Activated CD4-positive, CD25-positive, alpha-beta regulatory T cell (primary cell): Measurements from ENCODE around the gene GLIPR1.
A peak's percentile ranks its signal among the peaks of the same experiment; 100 is the strongest.
"Not testable (repeated sequence)": the region's sequence is repeated elsewhere in the genome, so short reads cannot be mapped to it uniquely, and the experiment has no call there.

Source experiments
- DNase-seq, 4 experiments: peaks; one replicate each; lab custom pipeline; 2025; lab: John Stamatoyannopoulos, UW

The GLIPR1 gene

GRCh38 chr12:75511116-75512048 is 30.8 kb downstream of the GLIPR1 start, which contains the start of gene KRR1:
KRR1 (minus strand) TSS chr12:75511609; CDS start chr12:75511597, 12 bp downstream.
- DNase-seq = peak; percentile 58 to 77 (median 72)

GRCh38 chr12:75521224-75521623 is 40.7 kb downstream of the GLIPR1 start:
- DNase-seq = not testable (repeated sequence)

GRCh38 chr12:75522124-75522523 is 41.6 kb downstream of the GLIPR1 start:
- not testable (repeated sequence) for DNase-seq

- DNase-seq = no peak
These were observed 44.7 kb downstream of the GLIPR1 start for GRCh38 chr12:75525263-75525662.

- DNase-seq = no peak
These were observed 46.3 kb downstream of the GLIPR1 start for GRCh38 chr12:75526655-75527511.

GRCh38 chr12:75528272-75528671 is 47.7 kb downstream of the GLIPR1 start:
- no peak for DNase-seq

DNA sequence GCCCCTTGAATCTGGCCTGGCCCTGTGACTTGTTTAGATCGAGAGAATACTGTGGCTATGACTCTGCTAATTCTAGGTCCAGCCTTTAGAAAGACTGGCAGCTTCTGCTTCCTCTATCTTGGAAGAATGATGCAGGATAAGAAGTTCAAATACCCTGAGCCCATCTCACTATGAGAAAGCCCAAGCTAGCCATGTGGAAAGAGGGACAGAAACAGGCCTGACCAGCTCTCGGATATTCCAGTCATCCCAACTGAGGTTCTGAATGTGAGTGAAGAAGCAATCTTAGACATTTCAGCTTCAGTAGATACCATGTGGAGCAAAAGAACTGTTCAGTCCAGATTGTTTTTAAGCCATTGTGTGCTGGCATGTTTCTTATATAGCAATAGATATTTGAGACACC is 48.1 kb downstream of the GLIPR1 start:
- no peak for DNase-seq

DNA sequence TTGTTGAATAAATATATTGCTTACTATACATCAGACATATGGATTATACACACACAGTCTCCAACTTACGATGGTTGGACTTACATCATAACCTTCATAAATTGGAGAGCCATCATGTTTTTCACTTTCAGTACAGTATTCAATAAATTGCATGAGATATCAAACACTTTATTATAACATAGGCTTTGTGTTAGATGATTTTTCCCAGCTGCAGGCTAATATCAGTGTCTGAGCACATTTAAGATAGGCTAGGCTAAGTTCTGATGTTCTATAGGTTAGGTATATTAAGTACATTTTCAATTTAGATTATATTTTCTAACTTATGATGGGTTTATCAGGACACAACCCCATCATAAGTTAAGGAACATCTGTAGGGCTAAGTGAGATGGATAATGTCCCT is 48.8 kb downstream of the GLIPR1 start:
- DNase-seq = no peak

DNA sequence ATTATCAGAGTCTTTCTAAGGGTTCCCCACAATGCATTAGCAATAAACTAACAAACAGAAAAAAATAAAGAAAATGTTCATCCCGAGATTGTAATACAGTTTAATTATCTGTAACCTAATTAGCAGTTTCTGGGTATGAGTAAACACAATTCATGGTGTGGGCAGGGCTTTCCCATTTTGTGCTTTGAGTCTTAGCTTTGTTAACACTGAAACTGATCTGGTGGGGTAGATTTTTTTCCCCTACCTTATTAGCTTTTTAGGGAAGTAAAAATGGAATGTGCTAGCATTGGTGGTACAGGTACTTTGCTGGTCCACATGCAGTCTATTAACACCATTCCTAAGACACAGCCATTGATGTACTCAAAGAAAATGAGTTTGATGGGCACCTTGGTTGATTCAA is 49.3 kb downstream of the GLIPR1 start:
- DNase-seq = no peak

DNA sequence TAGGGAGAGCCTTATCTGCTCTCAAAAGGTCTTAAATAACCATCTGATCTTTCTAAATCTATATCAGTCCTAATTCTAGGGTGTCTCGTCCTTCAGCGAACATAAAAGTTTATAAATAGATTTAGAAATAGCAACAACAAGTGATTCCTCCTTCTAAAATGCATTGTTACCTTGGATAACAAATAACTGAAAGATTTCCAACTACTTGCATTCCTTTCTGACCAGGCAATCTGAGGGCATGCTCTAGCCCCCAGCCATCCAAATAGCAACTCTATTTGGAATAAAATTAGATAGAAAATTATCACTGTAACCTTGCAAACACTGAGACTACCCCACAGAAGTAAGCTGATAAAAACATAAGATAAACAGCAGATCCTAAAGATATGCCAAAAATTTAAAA is 52.7 kb downstream of the GLIPR1 start:
- no peak for DNase-seq

DNA sequence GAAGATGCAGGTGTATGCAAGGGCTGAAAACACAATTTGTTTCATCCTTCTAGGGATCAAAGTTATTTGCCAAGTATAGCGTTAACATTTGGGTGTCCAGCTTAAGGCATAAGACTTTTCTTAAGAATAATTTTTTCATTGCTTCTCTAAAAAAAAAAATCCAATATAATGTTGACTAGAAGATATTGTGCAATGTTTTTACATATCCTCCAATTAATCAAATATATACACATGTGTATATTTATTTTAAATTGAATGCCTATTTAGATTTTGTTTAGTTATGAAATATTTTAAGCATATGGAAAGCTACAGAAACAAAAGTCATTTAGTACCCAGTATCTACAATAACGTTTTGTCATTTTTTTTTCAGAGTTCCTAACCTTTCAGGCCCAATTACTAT is 59.3 kb downstream of the GLIPR1 start:
- DNase-seq = no peak

DNA sequence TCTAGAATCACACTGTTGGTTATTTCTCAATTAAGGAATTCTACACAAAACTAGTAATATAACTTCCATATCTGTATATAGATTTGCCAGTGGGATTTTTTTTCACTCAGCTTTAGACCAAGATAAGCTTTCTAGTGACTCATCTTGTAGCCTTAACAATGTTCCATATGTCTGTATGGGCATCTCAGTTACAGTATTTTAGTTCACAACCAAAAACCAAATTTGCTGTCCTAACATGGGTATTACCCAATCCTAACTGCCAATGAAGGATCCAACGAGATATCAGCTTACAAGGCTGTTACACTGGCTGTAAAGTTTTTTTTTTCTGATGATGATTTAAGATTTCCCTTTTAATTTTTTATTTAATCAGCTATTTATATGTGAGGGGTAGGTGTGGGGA is 62.4 kb downstream of the GLIPR1 start:
- DNase-seq = no peak

- DNase-seq = no peak
These were observed 63.0 kb downstream of the GLIPR1 start for GRCh38 chr12:75543529-75543928.

DNA sequence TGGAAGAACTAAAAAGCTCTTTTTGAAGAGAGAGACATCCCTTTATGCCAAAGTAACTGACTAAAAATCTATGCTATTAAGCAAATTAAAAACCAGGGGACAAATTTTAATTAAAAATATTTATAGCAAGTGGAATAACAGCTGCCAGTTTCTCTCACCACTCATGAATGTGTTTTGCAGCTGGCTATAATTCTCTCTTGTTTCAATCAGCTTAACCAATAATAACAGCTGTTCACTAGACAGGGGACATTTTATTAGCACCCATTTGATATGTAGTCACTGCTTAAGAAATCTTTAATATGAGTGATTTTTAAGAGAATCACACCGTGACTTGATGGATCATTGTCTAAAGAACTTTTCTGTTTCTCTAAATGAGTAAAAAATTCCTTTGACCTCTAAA is 65.1 kb downstream of the GLIPR1 start:
- DNase-seq = no peak

- DNase-seq = no peak
These were observed 68.3 kb downstream of the GLIPR1 start for GRCh38 chr12:75548879-75549278.

GRCh38 chr12:75549989-75550388 is 69.4 kb downstream of the GLIPR1 start:
- no peak for DNase-seq

- no peak for DNase-seq
These were observed 70.1 kb downstream of the GLIPR1 start for GRCh38 chr12:75550401-75551240.

DNA sequence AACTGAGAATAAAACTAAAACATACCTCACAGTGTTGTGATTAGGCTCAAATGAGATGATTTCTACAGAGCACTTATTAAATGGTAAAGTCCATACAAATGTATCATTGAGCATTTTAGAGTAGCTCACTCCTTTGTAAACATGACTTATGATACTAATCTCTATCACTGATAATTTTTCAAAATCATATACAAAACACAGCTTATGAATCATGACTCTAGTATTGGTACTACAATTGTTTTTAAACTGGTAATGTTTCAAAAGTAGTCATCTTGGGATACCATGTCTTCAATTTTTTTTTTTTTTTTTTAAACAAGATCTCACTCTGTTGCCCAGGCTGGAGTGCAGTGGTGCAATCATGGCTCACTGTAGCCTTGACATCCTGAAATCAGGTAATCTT is 70.9 kb downstream of the GLIPR1 start:
- DNase-seq = no peak

GRCh38 chr12:75553398-75553797 is 72.8 kb downstream of the GLIPR1 start:
- no peak for DNase-seq
